Measurements from ENCODE around the gene CDH23. TPM values are rescaled to one million over a fixed set of nuclear protein-coding genes. Genes with fewer than 3 reads are reported as not detected.

CDH23 gene
- total RNA-seq, 1 experiment from 2014 or later = 0.37 TPM

GRCh38 chr10:71797533-71798307 lies 401.0 kb downstream of the CDH23 start:
- no peak for DNase-seq (ENCODE audit: low spot score)

- DNase-seq (ENCODE audit: low spot score) = no peak
Measured at GRCh38 chr10:71798308-71798624, 401.5 kb downstream of the CDH23 start.

- no peak for DNase-seq (ENCODE audit: low spot score)
Measured at GRCh38 chr10:71799112-71799511, 402.4 kb downstream of the CDH23 start.

- DNase-seq (ENCODE audit: low spot score) = no peak
Measured at GRCh38 chr10:71799608-71800453, 403.1 kb downstream of the CDH23 start.

GRCh38 chr10:71801361-71801760 lies 404.6 kb downstream of the CDH23 start:
- DNase-seq (ENCODE audit: low spot score) = no peak

- DNase-seq (ENCODE audit: low spot score) = no peak
Measured at GRCh38 chr10:71802235-71802634, 405.5 kb downstream of the CDH23 start.

- DNase-seq (ENCODE audit: low spot score) = no peak
Measured at GRCh38 chr10:71802715-71803488, 406.2 kb downstream of the CDH23 start.

- DNase-seq (ENCODE audit: low spot score) = no peak
Measured at GRCh38 chr10:71804077-71804476, 407.4 kb downstream of the CDH23 start.

- DNase-seq (ENCODE audit: low spot score) = no peak
Measured at GRCh38 chr10:71805776-71806703, 409.3 kb downstream of the CDH23 start.

GRCh38 chr10:71806704-71807556 lies 410.2 kb downstream of the CDH23 start:
- no peak for DNase-seq (ENCODE audit: low spot score)

- DNase-seq (ENCODE audit: low spot score) = no peak
Measured at GRCh38 chr10:71807557-71808510, 411.1 kb downstream of the CDH23 start.

- no peak for DNase-seq (ENCODE audit: low spot score)
Measured at GRCh38 chr10:71809628-71810027, 412.9 kb downstream of the CDH23 start.

- no peak for DNase-seq (ENCODE audit: low spot score)
Measured at GRCh38 chr10:71810048-71810750, 413.5 kb downstream of the CDH23 start.

GRCh38 chr10:71811351-71811750 lies 414.6 kb downstream of the CDH23 start:
- no peak for DNase-seq (ENCODE audit: low spot score)

- DNase-seq (ENCODE audit: low spot score) = no peak
Measured at GRCh38 chr10:71812016-71812912, 415.5 kb downstream of the CDH23 start.

GRCh38 chr10:71812913-71813590 lies 416.3 kb downstream of the CDH23 start:
- no peak for DNase-seq (ENCODE audit: low spot score)

- no peak for DNase-seq (ENCODE audit: low spot score)
Measured at GRCh38 chr10:71814922-71815411, 418.2 kb downstream of the CDH23 start.

All from H4 (cell line).